Stimulated activated naive CD4-positive, alpha-beta T cell (primary cell): ENCODE measurements around the gene SRR.
"Not testable (repeated sequence)": the region's sequence is repeated elsewhere in the genome, so short reads cannot be mapped to it uniquely, and the experiment has no call there.

Experiments used
- DNase-seq, 6 experiments: peaks; one replicate each; lab custom pipeline; 2025; lab: John Stamatoyannopoulos, UW

SRR gene

GRCh38 chr17:2289878-2290478, 13.8 kb upstream of the SRR start:
- no peak for DNase-seq

- no peak for DNase-seq
Measured at GRCh38 chr17:2292100-2292499, 11.7 kb upstream of the SRR start.

GRCh38 chr17:2295575-2295974, 8.2 kb upstream of the SRR start:
- DNase-seq: no peak

- DNase-seq: no peak
Measured at GRCh38 chr17:2297023-2297422, 6.7 kb upstream of the SRR start.

- no peak for DNase-seq
Measured at GRCh38 chr17:2299136-2299535, 4.6 kb upstream of the SRR start.

- DNase-seq: no peak
Measured at GRCh38 chr17:2299756-2300155, 4.0 kb upstream of the SRR start.

GRCh38 chr17:2302778-2303203, 959 bp upstream of the SRR start:
- peak in 2 of 6 experiments; percentile 42 to 58 for DNase-seq

GRCh38 chr17:2304931-2305330, 1.2 kb downstream of the SRR start:
- DNase-seq: no peak

- DNase-seq: no peak
Measured at GRCh38 chr17:2309338-2310154, 5.8 kb downstream of the SRR start.

GRCh38 chr17:2312736-2313135, 9.0 kb downstream of the SRR start:
- no peak for DNase-seq

GRCh38 chr17:2316916-2317205, 13.1 kb downstream of the SRR start:
- DNase-seq: not testable (repeated sequence)

- no peak for DNase-seq
Measured at GRCh38 chr17:2317796-2318195, 14.0 kb downstream of the SRR start.

- DNase-seq: no peak
Measured at GRCh38 chr17:2319051-2319450, 15.3 kb downstream of the SRR start.

GRCh38 chr17:2321399-2321798, 17.6 kb downstream of the SRR start:
- no peak for DNase-seq

GRCh38 chr17:2323629-2324314, 20.0 kb downstream of the SRR start:
- no peak for DNase-seq

- DNase-seq: no peak
Measured at GRCh38 chr17:2331303-2331702, 27.6 kb downstream of the SRR start.

- no peak for DNase-seq
Measured at GRCh38 chr17:2335726-2336214, 32.0 kb downstream of the SRR start.

- peak; percentile 78 to 90 (median 83) for DNase-seq
Measured at GRCh38 chr17:2336215-2336851, 32.6 kb downstream of the SRR start, which contains the start of gene TSR1. Gene TSR1, minus strand, starts transcription at chr17:2336457. Its CDS starts 30 bp downstream, at chr17:2336427.

- DNase-seq: peak; percentile 58 to 77 (median 68)
Measured at GRCh38 chr17:2336852-2337543, 33.2 kb downstream of the SRR start, which contains the start of gene SGSM2. Gene SGSM2, plus strand, starts transcription at chr17:2337501. Its CDS starts 188 bp downstream, at chr17:2337689.

GRCh38 chr17:2337544-2338314, 34.0 kb downstream of the SRR start:
- peak in 5 of 6 experiments; percentile 31 to 68 (median 45) for DNase-seq

- no peak for DNase-seq
Measured at GRCh38 chr17:2338315-2338657, 34.5 kb downstream of the SRR start.
